PC-3 (cell line): ENCODE results near the gene TLN1. TPM values are rescaled to one million over a fixed set of nuclear protein-coding genes. Genes with fewer than 3 reads are reported as not detected.

Experiments
- ATAC-seq: fragments of 200-7000 bp; cut with Tn5 transposase; 2 replicates; pipeline ENCODE4 v1.9.1; 2020; ENCODE audit warnings: mild to moderate bottlenecking, moderate library complexity
- BruUV-seq: library from RNA; stranded (reverse); fragments of 400-500 nt; replicated peaks from 2 replicates; lab custom pipeline; 2021; lab: Mats Ljungman, UMichigan
- CTCF ChIA-PET: fragments of 300-600 bp; sonication (Branson Sonifier 250); formaldehyde crosslinking; loops from one replicate; lab custom pipeline; 2022; ENCODE audit warnings: antibody characterized with exemption; lab: Charles Lee
- POLR2A ChIA-PET: fragments of 300-600 bp; sonication (Branson Sonifier 250); formaldehyde crosslinking; loops from one replicate; lab custom pipeline; 2022; ENCODE audit warnings: antibody characterized with exemption; ENCODE audit not compliant: unreplicated experiment; lab: Charles Lee
- DNase-seq: peaks from one replicate; pipeline ENCODE4 v3.0.0-alpha.2; 2015
- H2AFZ ChIP-seq: fragments of 300-600 bp; sonication (generic); 2 replicates; pipeline ENCODE4 v1.6.0; 2016; ENCODE audit warnings: antibody characterized with exemption, low read length
- H3F3A ChIP-seq: fragments of 300-600 bp; sonication (generic); one replicate; pipeline ENCODE4 v1.6.0; 2017; ENCODE audit warnings: antibody characterized with exemption, low read length, control low read depth, mild to moderate bottlenecking; ENCODE audit not compliant: unreplicated experiment
- H3K27ac ChIP-seq: fragments of 300-600 bp; sonication (generic); 2 replicates; pipeline ENCODE4 v1.5.1; 2016; ENCODE audit warnings: mild to moderate bottlenecking, low read length
- H3K27me3 ChIP-seq: fragments of 300-600 bp; sonication (generic); 2 replicates; pipeline ENCODE4 v1.6.1; 2016; ENCODE audit warnings: low read length, mixed read lengths
- H3K36me3 ChIP-seq: fragments of 300-600 bp; sonication (generic); 2 replicates; pipeline ENCODE4 v1.6.1; 2016; ENCODE audit warnings: low read depth, mixed run types, low read length, mixed read lengths
- H3K4me1 ChIP-seq: fragments of 300-600 bp; sonication (generic); 2 replicates; pipeline ENCODE4 v1.5.1; 2016; ENCODE audit warnings: low read length; ENCODE audit not compliant: insufficient read depth
- H3K4me2 ChIP-seq: fragments of 300-600 bp; sonication (generic); 2 replicates; pipeline ENCODE4 v1.6.0; 2016; ENCODE audit warnings: low read length
- H3K4me3 ChIP-seq: fragments of 300-600 bp; sonication (generic); 2 replicates; pipeline ENCODE4 v1.5.1; 2016; ENCODE audit warnings: mild to moderate bottlenecking, low read length, mixed read lengths
- H3K79me2 ChIP-seq: fragments of 300-600 bp; sonication (generic); 2 replicates; pipeline ENCODE4 v1.6.1; 2017; ENCODE audit warnings: low read length, mixed read lengths
- H3K9ac ChIP-seq: fragments of 300-600 bp; sonication (generic); 2 replicates; pipeline ENCODE4 v1.6.0; 2016; ENCODE audit warnings: mild to moderate bottlenecking, low read length
- H3K9me2 ChIP-seq: fragments of 300-600 bp; sonication (generic); replicated peaks from 2 replicates; pipeline ENCODE4 v1.6.1; 2016; ENCODE audit warnings: mixed run types, low read length, mixed read lengths
- H3K9me3 ChIP-seq: fragments of 300-600 bp; sonication (generic); 2 replicates; pipeline ENCODE4 v1.6.1; 2016; ENCODE audit warnings: low read length, mixed read lengths
- H4K20me1 ChIP-seq: fragments of 300-600 bp; sonication (generic); 2 replicates; pipeline ENCODE4 v1.6.1; 2016; ENCODE audit warnings: low read length, mixed read lengths
- EZH2 ChIP-seq: fragments of 300-600 bp; sonication (generic); IDR thresholded peaks from one replicate; pipeline ENCODE4 v1.6.1; 2017; ENCODE audit warnings: antibody characterized with exemption, mild to moderate bottlenecking, low read length; ENCODE audit not compliant: unreplicated experiment
- EZH2phosphoT487 ChIP-seq: fragments of 300-600 bp; sonication (generic); IDR thresholded peaks from 2 replicates; pipeline ENCODE4 v1.6.1; 2018; ENCODE audit warnings: mild to moderate bottlenecking, antibody characterized with exemption, low read length, borderline replicate concordance
- intact Hi-C: fragments of 100-400 bp; cut with micrococcal nuclease; formaldehyde crosslinking; loops from 2 replicates; pipeline ENCODE4 v1.9.0; 2023
- total RNA-seq: library from RNA; depleted of rRNA; stranded (reverse); fragments of >200 nt; gene quantifications from 2 replicates; pipeline ENCODE4 v1.2.3, GENCODE V29; 2014
- TF ChIP-seq, protein P1 (sequence below): fragments of 300-600 bp; sonication (generic); conservative IDR thresholded peaks from 2 replicates; pipeline ENCODE4 v1.5.1; 2017; ENCODE audit warnings: antibody characterized with exemption, low read depth, mild to moderate bottlenecking, low read length

TLN1 gene
- total RNA-seq, 1 experiment from 2014 or later: 118 TPM

DNA sequence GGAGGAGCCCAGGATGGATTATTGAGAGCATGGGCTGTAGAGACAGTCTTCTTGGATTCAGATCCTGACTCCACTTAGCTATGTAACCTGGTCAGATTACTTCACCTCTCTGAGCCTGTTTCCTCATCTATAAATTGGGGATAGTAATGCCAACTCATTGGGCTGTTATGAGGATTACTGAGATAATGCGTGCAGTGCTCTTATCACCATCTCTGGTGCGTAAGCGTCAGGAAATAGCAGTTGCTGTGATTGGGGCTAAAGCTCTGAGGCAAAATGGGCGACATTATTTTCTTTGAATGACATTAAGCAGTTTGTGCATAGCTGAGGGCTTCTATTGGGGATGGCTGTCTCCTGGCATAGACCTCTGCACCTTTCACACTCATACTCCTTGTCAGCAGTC is 23.1 kb upstream of the TLN1 start:
- Histone ChIP-seq H3K79me2 (peaks cover 29% of the 10 kb centered on the region), H3K9me2 (no peaks in the 10 kb centered on the region), H3F3A (no peaks in the 10 kb centered on the region), H3K9me3 (no peaks in the 10 kb centered on the region), H3K9ac (no peak overlapping the region), H3K4me1 (peaks cover 35% of the 10 kb centered on the region), H4K20me1 (no peaks in the 10 kb centered on the region), H3K36me3 (no peaks in the 10 kb centered on the region), H3K27me3 (no peaks in the 10 kb centered on the region), H3K4me2 (no peak overlapping the region), H2AFZ (no peak overlapping the region), H3K4me3 (no peak overlapping the region), H3K27ac (no peak overlapping the region)
- POLR2A ChIA-PET: interaction anchor here (0.6 kb wide), 1 partner anchor 123 kb away, joined by 3 read pairs; no protein-coding TSS in a partner anchor
- no peak for ATAC-seq
- intact Hi-C loops: loop anchor here (2.0 kb wide), 1 partner anchor 32 kb away; no protein-coding TSS in a partner anchor
- BruUV-seq: no TSS peak
- TF ChIP-seq, protein P1, sequence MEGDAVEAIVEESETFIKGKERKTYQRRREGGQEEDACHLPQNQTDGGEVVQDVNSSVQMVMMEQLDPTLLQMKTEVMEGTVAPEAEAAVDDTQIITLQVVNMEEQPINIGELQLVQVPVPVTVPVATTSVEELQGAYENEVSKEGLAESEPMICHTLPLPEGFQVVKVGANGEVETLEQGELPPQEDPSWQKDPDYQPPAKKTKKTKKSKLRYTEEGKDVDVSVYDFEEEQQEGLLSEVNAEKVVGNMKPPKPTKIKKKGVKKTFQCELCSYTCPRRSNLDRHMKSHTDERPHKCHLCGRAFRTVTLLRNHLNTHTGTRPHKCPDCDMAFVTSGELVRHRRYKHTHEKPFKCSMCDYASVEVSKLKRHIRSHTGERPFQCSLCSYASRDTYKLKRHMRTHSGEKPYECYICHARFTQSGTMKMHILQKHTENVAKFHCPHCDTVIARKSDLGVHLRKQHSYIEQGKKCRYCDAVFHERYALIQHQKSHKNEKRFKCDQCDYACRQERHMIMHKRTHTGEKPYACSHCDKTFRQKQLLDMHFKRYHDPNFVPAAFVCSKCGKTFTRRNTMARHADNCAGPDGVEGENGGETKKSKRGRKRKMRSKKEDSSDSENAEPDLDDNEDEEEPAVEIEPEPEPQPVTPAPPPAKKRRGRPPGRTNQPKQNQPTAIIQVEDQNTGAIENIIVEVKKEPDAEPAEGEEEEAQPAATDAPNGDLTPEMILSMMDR: no peak
- no peak for TF ChIP-seq EZH2phosphoT487
- no peak for TF ChIP-seq EZH2
- CTCF ChIA-PET: no interaction called here
- no peak for DNase-seq

DNA sequence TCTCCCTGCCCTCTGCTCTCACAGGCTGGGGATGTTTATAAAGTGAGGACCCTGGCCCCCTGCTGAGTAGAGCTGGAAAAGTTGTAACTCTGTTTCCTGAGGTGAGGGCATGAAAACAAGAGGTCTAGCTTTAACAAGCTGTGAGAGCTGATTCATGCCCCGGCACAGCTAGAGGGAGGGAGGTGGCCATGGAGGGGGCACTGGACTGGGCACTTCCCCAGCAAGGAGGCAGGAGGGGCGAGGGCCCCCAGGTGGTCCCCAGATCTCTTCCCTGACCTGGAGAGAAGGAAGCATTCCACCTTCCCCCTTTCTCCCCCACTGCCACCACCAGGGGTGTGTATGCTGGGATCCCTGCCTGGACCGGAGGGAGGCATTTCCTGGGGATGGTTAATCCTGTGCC is 22.3 kb upstream of the TLN1 start, which contains the start of gene MSMP:
TSS of gene MSMP (minus strand) at position 13 of the 400 bp plus-strand sequence. CDS start 147 bp downstream, outside the sequence.
- H3K9ac ChIP-seq: no peak within 1 kb of the TSS
- no peaks in the 10 kb centered on the region for H3K36me3 ChIP-seq
- peaks cover 32% of the 10 kb centered on the region for H3K79me2 ChIP-seq
- ATAC-seq: peak; percentile 35
- ChIA-PET POLR2A (interaction anchor here (0.6 kb wide), 1 partner anchor 124 kb away, joined by 3 read pairs; no protein-coding TSS in a partner anchor), CTCF (no interaction called here)
- DNase-seq: no peak
- peaks cover 39% of the 10 kb centered on the region for H3K4me1 ChIP-seq
- H4K20me1 ChIP-seq: no peaks in the 10 kb centered on the region
- H2AFZ ChIP-seq: no peak within 1 kb of the TSS
- no peak within 1 kb of the TSS for H3K4me2 ChIP-seq
- no peaks in the 10 kb centered on the region for H3K27me3 ChIP-seq
- intact Hi-C loops: loop anchor here (2.0 kb wide), 1 partner anchor 33 kb away; no protein-coding TSS in a partner anchor
- no peak within 1 kb of the TSS for H3K4me3 ChIP-seq
- no peaks in the 10 kb centered on the region for H3F3A ChIP-seq
- BruUV-seq: no TSS peak
- H3K9me2 ChIP-seq: no peaks in the 10 kb centered on the region
- TF ChIP-seq EZH2 (no peak), EZH2phosphoT487 (no peak)
- TF ChIP-seq, protein P1: no peak
- no peaks in the 10 kb centered on the region for H3K9me3 ChIP-seq
- no peak within 1 kb of the TSS for H3K27ac ChIP-seq

DNA sequence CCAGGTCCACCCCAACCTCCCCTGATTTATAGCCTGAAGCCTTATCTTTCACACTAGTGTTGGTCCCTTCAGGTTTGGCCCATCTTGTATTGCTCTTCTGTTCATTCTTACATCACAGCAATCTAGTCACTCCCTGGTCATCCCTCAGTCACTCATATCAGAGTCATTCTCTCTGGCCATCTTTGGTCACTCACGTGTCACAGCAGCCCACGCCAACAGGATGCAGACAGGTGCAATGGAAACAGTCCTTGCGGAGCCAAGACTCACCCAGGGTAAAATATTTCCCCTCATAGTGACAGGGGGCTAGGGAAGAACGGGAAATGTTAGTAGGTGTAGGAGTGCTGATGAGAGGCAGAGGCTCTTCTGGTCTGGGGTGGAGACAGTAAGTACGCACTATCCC is 21.5 kb upstream of the TLN1 start:
- Histone ChIP-seq H2AFZ (no peak overlapping the region), H3K27me3 (no peaks in the 10 kb centered on the region), H3K36me3 (no peaks in the 10 kb centered on the region), H4K20me1 (no peaks in the 10 kb centered on the region), H3K27ac (no peak overlapping the region), H3K79me2 (peaks cover 30% of the 10 kb centered on the region), H3K4me1 (peaks cover 33% of the 10 kb centered on the region), H3K9me3 (no peaks in the 10 kb centered on the region), H3K9me2 (no peaks in the 10 kb centered on the region), H3K4me3 (no peak overlapping the region), H3F3A (no peaks in the 10 kb centered on the region), H3K9ac (no peak overlapping the region), H3K4me2 (no peak overlapping the region)
- DNase-seq (no peak), ATAC-seq (no peak)
- TF ChIP-seq, protein P1: no peak
- TF ChIP-seq EZH2phosphoT487 (no peak), EZH2 (no peak)
- intact Hi-C loops: no loop called here
- ChIA-PET CTCF (no interaction called here), POLR2A (interaction anchor here (0.5 kb wide), 1 partner anchor 14 kb away, joined by 3 read pairs; no protein-coding TSS in a partner anchor)
- BruUV-seq: no TSS peak
